Measurements from ENCODE around the gene PACSIN3.
A peak's percentile ranks its signal among the peaks of the same experiment; 100 is the strongest.

The PACSIN3 gene

DNA sequence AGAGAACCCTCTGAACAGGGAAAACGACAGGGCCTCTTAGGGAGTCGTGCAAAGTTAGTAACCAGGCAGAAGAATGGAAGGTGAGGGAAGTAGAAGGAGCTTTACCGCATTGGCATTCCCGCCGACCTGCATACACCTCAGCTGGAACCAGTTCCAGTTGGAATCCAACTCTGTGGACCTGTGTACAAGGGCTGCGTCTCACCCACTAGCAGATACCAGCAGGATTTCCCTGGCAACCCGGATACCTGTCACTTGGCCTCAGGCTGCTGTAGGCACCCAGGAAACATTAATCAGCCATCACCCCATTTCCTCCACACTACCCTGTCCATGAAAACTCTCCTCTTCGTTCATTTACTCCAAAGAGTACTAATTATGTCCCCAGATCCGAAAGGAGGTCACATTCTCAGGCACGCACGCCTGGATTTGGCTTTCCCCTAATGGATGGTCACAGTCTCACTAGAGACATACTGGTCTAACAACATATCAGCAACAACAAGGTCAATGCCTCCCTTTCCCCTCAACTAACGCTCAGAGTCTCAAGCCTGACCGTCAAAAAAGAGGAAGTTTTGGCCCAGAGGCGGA is 10.4 kb downstream of the PACSIN3 start:
- no peak for DNase-seq

DNA sequence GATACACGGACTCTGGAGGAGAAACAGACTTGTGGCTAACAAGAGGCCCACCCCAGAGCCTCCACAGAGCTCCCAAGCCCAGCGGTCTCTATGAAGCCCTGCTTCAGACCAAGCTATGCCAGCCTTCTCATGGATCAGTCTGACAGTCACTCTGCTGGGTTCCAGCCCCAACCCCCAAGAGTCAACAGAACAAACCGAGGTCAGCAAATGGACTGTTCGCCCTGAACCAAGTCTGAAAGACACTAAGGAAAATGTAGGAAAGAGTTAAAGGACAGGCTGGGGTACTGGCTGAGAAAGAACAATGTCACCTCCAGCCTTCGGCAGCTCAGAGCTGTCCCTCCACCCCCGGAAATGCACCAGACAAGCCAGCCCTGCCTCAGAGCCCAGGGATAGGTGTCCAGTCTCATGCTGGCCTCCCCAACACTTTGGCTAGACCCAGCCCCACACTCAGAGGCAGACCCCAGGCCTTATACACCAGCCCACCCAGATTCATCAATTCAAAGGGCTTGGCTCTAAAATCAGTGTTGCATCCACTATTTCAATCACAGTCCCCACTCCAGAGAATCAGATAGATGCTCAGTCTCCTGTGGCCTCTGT is 13.4 kb downstream of the PACSIN3 start:
- no peak for DNase-seq

DNA sequence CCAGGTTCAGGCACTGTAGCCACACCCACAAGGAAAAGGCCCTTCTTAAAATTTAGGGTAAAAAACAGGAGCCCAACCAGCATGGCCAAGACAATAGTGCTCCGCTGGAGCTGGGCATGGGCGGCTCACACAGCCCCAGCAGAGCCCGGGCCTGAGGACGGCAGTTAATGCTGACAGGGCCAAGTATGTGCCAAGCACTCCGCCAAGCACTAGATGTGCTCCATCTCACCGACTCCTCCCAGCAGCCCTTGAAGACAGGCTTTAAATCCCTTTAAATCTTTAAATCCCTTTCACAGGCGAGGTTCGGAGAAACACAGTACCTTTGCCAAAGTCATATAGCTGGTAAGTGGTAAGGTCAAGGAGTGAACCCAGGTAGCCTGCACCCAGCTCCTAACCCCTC is 14.4 kb downstream of the PACSIN3 start:
- no peak for DNase-seq

DNA sequence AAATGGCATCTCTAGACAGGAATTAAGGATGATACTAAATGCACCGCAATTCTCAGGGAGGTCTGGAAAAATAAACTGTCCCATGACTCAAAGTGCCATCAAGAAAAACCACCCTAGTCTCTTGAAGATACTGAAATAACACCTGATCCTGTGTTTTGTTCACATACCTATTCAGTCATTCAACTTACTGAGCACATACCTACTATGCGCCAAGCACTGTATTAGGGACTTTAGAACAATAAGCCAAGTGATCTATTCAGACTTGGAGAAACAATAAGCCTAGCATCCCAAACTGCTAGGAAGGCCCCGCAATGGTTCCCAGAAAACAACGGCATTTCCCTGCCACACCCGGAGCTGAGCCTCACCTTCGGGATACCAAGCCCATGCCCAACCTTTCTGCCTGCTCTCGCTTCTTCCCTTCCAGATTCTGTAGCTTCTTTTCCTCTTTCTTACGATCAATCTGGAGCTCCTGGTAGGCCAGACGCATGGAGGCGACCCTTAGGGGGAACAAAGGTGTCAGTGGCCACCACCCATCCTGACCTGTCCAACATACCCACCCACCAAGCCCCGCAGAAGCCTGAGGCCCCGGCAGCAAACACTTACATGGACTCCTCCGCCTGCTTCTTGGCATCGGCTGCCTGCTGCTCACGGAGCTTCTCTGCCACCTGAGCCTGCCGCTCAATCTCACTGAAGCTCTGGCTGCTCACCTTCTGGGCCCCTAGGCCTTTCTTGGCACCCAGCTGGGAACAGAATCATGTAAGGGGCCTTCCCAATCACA is 15.0 kb downstream of the PACSIN3 start:
- DNase-seq: no peak

DNA sequence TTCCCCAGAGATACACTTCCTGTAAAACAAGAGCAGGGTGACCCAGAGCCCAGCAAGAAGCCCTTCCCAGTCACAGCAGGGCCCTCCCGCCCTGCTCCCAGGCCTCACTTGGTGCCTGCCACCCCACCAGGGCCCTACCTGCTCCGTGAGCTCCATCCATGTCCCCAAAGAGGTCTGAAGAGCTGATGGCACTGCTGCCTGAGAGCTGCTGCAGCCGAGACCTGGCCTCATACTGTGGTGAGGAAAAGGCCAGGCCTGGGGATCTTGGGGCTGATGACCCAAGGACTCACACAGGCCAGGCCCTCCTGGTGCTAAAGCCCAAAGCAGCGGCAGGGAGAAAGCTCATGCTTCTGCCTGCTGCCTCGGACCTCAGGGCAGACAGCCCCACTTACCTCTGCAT is 19.9 kb downstream of the PACSIN3 start:
- no peak for DNase-seq

DNA sequence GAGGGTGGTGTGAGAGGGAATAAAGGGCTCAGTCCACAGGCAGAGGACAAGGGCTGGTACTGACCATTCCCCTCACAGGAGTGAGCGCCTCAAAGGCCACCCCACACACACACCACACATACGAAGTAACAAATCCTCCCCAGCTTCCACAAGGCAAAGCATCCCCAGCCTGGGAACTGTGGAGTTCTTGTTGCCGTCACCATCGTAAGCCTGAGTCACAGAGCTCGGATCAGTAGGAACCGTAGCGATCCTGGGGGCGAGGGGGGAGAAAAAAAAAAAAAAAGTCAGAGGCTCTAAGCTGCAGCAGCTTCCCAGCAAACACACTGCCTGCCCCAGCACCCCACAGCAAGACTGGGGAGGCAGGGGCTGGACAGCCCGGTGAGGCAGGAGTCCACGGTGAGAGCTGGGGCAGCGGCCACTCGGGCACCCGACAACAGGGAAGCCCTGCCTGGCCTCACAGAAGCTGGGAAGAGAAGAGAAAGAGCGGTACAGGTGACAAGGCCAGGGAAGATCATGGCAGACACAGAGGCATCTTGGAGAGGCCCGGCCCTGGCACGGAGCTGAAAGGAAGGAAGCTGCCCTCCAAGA is 20.9 kb downstream of the PACSIN3 start:
- no peak for DNase-seq

DNA sequence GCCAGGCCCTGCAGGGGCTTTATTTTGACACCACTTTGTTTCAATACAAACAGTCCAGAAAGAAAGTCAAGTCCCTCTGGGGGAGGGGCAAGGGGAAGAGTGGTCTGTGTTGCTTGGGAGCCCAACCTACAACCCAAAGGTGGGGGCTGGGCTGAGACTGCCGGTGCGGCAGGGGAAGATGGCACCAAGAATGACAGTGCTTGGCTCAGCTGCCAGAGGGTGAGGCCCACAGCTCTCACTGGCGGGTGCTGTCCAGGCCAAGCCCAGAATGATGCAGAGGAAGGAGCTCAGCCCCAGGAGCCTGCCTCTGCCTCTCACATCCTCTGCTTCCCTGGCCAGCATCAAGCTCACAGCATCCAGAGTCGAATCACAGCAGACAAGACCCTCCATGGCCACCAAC is 21.9 kb downstream of the PACSIN3 start:
- no peak for DNase-seq

DNA sequence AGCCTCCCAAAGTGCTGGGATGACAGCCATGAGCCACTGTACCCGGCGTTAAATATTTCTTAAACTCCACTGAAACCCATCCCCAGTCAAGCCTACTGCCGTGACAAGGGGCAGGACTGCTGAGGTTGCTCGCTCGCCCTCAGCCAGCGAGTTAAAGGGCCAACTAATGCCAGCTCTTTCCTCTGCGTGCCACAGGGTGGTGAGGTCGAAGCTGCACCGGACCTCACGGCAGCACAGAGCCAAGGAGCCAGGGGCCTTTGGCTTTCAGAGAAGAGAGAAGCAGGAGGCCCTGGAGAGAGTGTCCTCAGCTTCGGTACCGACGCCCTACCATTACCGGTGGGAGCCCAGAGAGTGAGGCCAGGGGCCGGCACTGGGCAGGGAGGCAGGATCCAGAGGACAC is 22.3 kb downstream of the PACSIN3 start:
- no peak for DNase-seq

DNA sequence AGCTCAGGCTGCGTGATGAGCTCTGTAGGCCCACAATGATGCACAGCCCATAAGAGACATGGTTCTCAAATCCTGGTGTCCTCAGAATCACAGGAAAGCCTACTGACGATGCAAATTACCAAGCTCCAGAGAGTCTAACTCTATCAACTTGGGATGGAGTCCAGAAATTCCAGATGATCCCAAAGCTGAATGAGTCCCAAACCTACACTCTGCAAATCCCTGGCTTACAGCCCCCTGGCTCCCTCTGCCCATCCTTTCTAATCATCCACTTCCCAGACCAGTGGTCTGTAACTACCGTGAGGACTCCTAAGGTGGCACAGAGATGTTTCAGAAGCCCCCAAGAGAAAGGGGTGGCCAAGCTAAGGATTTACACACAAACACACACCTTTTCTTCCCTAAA is 23.0 kb downstream of the PACSIN3 start:
- no peak for DNase-seq

DNA sequence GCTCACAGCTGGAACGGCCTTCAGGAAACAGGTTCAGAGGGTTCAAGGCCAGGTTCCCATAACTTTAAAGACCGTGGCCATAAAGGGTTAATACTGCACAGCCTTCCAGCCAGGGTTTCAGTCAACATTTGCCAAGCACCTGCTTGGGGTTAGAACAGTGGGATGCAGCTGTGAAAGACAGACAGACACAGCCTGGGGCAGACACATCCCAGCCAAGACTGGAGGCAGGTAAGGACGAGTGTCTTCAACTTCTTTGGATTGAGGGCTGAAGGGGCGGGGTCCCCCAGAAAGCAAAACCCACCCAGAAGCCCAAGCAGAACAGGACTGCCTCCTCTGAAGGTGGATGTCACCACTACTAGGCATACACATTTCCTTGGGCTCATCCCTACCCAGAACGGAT is 23.8 kb downstream of the PACSIN3 start:
- DNase-seq: no peak

DNA sequence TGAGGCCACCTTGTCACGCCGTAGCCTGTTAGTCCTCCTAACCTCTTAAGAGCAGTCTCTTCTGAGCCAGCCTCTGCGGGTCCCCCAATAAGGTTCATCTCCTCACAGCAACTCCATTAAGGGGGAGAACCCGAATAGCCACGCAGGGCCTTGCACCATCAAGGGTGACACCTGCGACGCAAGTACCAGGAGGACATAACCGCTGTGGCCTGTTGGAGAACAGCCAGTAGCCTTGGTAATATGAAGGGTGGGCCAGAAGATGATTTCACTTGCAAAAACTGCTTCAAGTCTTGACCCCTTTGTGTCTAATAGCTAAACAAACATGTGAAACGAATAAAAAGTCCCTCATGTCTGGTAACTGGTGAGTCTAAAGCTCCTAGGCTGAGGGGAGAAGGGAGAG is 24.3 kb downstream of the PACSIN3 start:
- no peak for DNase-seq

DNA sequence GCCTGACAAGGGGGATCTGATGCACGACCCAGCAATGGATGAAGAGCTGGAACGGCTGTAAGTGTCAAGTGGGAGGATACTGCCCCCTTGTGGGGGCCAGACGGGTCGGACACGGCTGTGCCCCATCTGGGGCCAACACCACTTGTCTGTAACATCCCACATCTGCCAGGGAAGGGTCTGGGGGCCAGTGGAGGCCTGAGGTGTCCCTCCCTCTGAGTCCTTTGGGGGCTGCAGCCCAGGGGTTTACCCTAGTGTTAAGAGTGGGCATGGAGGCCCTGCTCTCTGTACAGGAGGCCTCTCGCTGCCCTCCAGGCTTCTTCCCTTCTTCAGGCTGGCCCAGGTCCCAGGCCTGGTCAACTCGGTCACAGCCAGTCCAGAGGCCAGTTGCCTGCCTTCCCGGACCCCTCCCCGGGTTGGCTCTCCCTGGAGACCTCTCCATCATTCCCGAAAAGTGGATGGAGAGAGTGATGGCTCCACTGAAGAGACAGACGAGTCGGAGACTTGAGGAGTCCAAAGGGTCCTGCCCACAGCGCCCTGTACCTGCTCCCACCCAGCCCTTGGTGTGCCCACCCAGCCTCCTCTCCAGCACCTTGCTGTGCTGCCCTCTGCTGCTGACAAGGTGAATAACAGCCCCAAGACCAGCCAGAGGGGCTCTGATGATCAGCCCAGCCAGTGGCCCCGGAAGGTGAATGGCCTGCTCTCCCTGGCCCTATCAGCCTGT is 24.9 kb downstream of the PACSIN3 start:
- peak; percentile 31 for DNase-seq

DNA sequence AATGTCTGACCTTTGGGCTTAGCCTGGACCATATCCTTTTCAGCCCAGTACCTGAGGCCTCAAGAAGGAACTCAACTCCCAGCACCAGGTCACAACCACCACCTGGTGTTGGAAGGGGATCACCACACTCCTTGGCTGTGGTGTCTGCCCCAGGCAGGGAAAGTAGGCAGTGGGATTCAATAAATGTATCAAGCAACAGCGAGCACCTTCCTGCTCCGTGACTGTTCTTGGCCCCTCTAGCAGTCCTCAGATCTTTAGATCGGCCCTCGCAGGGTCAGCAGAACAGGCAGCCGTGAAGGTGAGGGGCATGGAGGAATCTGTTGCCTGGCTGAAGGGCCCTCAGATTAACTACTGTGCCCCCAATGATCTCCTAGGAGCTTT is 25.5 kb downstream of the PACSIN3 start:
- DNase-seq: no peak

DNA sequence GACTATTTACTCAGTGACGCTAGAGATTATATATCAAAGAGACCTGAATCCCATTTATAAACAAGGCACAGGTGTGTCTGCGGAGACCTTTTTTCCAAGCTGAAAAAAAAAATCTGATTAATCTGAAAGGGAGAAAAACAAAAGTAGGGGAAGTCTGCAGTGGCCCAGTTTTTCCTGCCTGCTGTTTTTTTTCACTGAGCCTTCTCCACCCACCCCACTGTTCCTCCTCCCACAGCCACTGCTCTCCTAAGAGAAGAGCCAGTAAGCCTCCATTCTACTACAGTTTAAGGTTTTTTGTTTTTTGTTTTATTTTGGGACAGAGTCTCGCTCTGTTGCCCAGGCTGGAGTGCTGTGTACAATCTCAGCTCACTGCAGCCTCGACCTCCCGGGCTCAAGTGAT is 28.0 kb downstream of the PACSIN3 start:
- DNase-seq: no peak

DNA sequence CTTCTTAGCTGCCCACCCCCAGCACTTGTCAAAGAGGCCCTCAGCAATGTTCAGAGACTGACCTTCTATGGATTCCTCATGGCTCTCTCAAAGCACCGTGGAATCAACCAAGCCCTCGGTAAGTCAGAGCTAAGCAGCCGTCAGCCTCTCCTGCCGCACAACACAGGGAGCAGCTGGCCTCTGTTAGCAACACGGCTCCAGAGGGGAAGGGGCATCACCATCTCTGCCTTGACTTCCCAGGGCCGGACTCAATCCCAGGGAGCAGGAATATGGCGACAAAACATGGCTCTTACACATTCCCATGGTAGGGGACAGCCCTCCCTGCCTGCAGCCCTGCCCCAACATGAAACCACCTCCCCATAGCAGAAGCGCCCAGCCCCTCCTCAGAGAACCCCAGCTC is 28.4 kb downstream of the PACSIN3 start:
- DNase-seq: no peak

DNA sequence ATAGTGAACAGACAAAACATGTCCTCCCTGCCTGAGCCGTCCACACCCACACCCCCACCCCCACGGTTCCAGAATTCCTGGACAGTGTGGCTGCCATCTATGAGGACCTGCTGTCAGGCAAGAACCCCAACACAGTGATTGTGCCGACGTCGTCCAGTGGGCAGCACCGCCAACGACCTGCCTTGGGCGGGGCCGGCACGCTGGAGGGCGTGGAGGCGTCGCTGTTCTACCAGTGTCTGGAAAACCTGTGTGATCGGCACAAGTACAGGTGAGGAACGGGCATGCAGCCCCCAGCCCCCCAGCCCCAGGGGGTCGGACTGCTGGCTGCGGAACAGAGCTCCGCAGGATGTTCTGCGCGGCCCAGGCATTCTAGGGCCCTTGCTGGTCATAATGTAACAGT is 29.3 kb downstream of the PACSIN3 start:
- no peak for DNase-seq

DNA sequence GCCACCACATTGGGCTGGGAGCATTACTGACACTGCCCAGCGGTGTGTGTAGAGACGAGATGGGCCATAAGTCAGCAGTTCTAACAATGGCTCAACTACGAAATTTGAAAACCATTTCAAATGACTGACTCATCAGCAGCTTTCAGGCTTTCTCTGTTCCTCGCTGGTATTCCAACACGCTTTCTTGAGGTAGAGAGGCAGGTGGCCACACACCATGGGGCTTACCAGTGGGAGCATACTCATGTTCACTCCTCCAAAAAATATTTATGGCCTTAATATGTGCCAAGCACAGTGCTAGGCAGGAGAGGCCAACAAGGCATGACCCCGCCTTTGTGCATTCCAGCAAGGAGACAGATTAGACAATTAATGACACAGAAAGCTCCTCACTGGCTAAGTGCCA is 29.9 kb downstream of the PACSIN3 start:
- DNase-seq: no peak

DNA sequence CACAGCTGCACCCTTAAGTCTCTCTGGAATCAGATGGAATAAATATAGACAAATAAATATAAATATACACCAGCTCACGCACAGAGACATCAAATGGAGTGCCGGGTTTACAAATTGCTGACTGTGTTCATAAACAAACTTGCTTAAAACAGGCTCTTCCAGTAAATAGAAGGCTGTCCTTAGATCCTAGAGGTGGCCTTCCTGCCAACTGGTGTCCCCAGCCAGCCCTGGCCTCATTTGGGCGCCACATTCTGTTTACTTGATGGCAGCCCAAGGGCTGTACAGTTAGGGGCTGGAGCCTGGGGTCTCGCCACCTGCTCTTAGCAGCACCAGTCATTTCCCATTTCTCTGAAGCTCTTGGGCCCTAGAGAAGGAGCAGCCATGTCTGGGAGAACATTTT is 30.4 kb downstream of the PACSIN3 start:
- no peak for DNase-seq

DNA sequence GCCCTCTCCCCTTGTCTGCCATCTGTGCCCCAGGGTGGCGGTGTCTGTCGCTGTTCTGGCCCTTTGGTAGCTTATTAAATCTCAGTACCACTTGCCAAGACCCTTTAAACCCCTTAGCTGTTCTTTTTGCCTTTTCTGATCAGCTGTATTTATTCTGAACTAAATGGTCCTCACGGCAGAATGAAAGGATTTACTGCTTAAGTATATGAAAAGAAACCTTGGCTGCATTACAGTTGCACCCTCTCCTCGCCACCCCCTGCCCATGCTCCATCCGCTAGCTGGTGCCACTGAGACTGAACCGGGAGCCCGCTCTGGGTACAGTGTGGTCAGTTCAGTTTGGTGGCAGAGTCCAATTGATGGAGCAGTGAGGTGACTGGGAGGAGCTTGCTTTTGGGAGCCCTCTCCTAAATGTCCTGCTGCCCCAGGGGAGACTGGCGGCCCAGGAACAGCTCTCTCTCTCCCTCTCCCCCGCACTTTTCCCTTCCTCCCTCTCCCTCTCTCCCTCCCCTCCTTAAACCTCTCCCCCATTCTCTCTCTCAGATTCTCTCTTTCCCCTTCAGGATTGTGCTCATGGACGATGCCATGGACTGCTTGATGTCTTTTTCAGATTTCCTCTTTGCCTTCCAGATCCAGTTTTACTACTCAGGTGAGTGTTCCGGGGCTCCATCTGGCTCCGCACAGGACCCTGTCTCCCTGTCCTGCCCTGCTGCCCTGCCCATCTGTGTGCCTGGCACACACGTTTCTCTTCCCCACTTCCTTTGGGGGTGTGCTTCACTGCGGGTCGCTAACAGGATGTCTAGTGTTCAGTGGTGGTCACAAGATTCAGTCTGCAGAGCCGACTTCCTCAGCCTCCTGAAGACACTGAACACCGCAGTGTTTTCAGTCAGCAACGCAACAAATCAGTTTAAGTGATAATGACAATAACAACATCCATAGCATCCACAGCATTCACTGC is 31.3 kb downstream of the PACSIN3 start:
- no peak for DNase-seq

DNA sequence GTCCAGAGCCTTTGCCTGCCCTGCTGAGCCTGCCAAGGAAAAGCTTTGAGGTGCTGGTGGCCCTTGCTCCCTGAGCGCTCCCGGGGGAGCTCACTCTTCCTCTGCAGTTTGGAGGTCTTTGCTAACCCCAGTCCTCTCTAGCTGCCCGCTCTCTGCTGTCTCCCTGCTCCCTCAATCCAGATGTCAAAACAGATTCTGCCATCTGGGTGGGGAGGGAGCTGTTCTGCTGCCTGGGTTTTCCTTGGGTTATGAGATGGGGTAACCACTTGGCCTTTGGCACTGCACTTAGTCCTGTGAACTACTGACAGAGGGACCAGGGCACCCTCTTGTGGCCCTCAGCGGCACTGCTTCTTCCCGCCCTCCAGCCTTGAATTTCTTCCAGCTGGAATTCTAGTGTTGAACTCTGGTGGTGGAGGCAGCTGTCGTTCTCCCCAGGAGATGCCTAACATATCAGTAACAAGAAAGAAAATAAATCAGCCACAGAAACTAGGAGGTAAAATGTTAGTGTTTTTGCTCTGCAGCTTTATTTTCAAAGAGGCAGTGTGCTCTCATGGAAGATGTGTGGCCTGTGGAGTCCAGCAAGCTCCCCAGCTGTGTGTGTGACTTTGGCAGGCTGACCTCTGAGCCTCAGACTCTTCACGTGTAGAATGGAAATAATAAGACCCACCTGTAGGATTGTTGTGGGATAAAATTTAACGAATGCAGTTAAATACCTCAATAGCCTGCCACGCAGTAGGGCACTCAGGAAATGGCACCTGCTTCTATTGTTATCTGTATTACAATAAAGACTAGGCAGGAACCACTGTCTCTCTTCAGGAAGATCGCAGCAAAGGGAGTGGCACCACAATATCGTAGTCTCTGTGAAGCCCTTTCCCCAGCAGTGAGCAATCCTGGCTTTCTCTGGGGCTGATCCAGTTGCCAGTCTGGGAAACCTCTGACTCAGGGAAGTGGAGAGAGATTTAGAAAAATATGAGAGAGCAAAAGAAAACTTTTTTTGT is 33.0 kb downstream of the PACSIN3 start:
- DNase-seq: peak; percentile 64

Measured in NCI-H2171 (cell line).